T-cell (primary cell): ENCODE results near the gene GLUD1. TPM values are rescaled to one million over a fixed set of nuclear protein-coding genes. Genes with fewer than 3 reads are reported as not detected.
"Not testable (repeated sequence)": the region's sequence is repeated elsewhere in the genome, so short reads cannot be mapped to it uniquely, and the experiment has no call there.

ENCODE experiments used
- ATAC-seq, 4 experiments: fragments of 200-7000 bp in 3 of 4; fragments of 150-1000 bp in 1 of 4; cut with Tn5 transposase; replicated peaks in 1 of 4; 1 replicate in 3 of 4; 2 replicates in 1 of 4; pipeline ENCODE4 v1.10.0; 2021; ENCODE audit warnings: moderate library complexity in 3 of 4, mild to moderate bottlenecking in 2 of 4, moderate number of reproducible peaks in 1 of 4
- CTCF ChIA-PET, 2 donors: fragments of 300-600 bp; sonication (Branson Sonifier 250); formaldehyde crosslinking; loops; one replicate each; lab custom pipeline; 2022; ENCODE audit warnings: antibody characterized with exemption in 2 of 2; lab: Charles Lee
- POLR2A ChIA-PET, 2 donors: fragments of 300-600 bp; sonication (Branson Sonifier 250); formaldehyde crosslinking; loops; one replicate each; lab custom pipeline; 2022; ENCODE audit warnings: antibody characterized with exemption in 2 of 2; lab: Charles Lee
- DNase-seq, 35 experiments: peaks; one replicate each; pipeline versions ENCODE4 v3.0.0 to v3.0.0-alpha.2; 2013 to 2023
- H3K27ac ChIP-seq: one replicate; pipeline ENCODE4 v1.5.1; 2013; ENCODE audit warnings: low read length
- H3K27me3 ChIP-seq, 2 experiments: replicated peaks in 1 of 2; 1 replicate in 1 of 2; 2 replicates in 1 of 2; pipeline versions ENCODE4 v1.6.1 to v1.7.0; 2013; ENCODE audit warnings: low read length in 1 of 2, mixed read lengths in 1 of 2; ENCODE audit not compliant: control insufficient read depth in 2 of 2, insufficient read depth in 2 of 2; ENCODE audit errors: extremely low read depth in 1 of 2
- H3K36me3 ChIP-seq, 2 donors: 1 replicate in 1 of 2; 2 replicates in 1 of 2; pipeline versions ENCODE4 v1.6.1 to v1.7.0; 2013; ENCODE audit warnings: low read length in 1 of 2; ENCODE audit not compliant: control insufficient read depth in 2 of 2, insufficient read depth in 1 of 2; ENCODE audit errors: extremely low read depth in 1 of 2
- H3K4me1 ChIP-seq, 2 experiments: 1 replicate in 1 of 2; 2 replicates in 1 of 2; pipeline versions ENCODE4 v1.6.1 to v1.7.0; 2013; ENCODE audit warnings: low read length in 2 of 2, mixed read lengths in 1 of 2; ENCODE audit not compliant: insufficient read depth in 2 of 2, control insufficient read depth in 1 of 2; ENCODE audit errors: extremely low read depth in 1 of 2
- H3K4me3 ChIP-seq, 2 donors: 1 replicate in 1 of 2; 2 replicates in 1 of 2; pipeline versions ENCODE4 v1.5.1 to v1.7.0; 2013; ENCODE audit warnings: mild to moderate bottlenecking in 2 of 2, low read length in 1 of 2, moderate library complexity in 1 of 2; ENCODE audit not compliant: control insufficient read depth in 1 of 2; ENCODE audit errors: extremely low read depth in 1 of 2
- H3K9me3 ChIP-seq: 2 replicates; pipeline ENCODE4 v1.7.0; 2013
- H3K27ac Mint-ChIP-seq, 2 donors: one replicate each; pipeline ENCODE4 v1.8.0; 2020 to 2021; ENCODE audit warnings: mild to moderate bottlenecking in 2 of 2, mixed read lengths in 2 of 2
- H3K27me3 Mint-ChIP-seq, 2 donors: one replicate each; pipeline ENCODE4 v1.8.0; 2021 to 2022; ENCODE audit warnings: mixed read lengths in 2 of 2
- H3K36me3 Mint-ChIP-seq: one replicate; pipeline ENCODE4 v1.8.0; 2021; ENCODE audit warnings: mixed read lengths
- H3K4me1 Mint-ChIP-seq, 3 donors: one replicate each; pipeline ENCODE4 v1.8.0; 2020 to 2022; ENCODE audit warnings: mixed read lengths in 3 of 3, mild to moderate bottlenecking in 1 of 3
- H3K4me3 Mint-ChIP-seq, 3 donors: one replicate each; pipeline ENCODE4 v1.8.0; 2020 to 2022; ENCODE audit warnings: mild to moderate bottlenecking in 3 of 3, mixed read lengths in 3 of 3, moderate library complexity in 3 of 3
- H3K9me3 Mint-ChIP-seq, 3 donors: one replicate each; pipeline ENCODE4 v1.8.0; 2020 to 2022; ENCODE audit warnings: mixed read lengths in 3 of 3
- WGBS: methylation state at CpG from one replicate; pipeline ENCODE4 v1.1.5; 2013; ENCODE audit warnings: missing lambda C conversion rate; ENCODE audit not compliant: insufficient coverage; 5-methylcytosine and 5-hydroxymethylcytosine counted together
- total RNA-seq, 35 experiments: library from RNA in 6 of 35; stranded (reverse) in 6 of 35; fragments of 120-200 nt in 1 of 35; gene quantifications; one replicate each; pipeline versions ENCODE4 v1.2.1 to v1.2.4 and lab custom pipeline; 2013 to 2026

GLUD1 gene
- total RNA-seq, 5 donors from 2014 or later (not counting 1 experiment from before 2014, with no cell fraction given), result 71.0 to 89.2 (median 82.9) TPM

GRCh38 chr10:87043579-87043978 is 51.1 kb downstream of the GLUD1 start:
- peaks cover 36% of the 10 kb centered on the region for H3K36me3 Mint-ChIP-seq
- DNase-seq, H3K27ac ChIP-seq, H3K9me3 ChIP-seq, H3K4me1 ChIP-seq, H3K9me3 Mint-ChIP-seq, POLR2A ChIA-PET, H3K27me3 ChIP-seq, CTCF ChIA-PET, H3K4me3 ChIP-seq, H3K27ac Mint-ChIP-seq, ATAC-seq, H3K27me3 Mint-ChIP-seq, H3K4me3 Mint-ChIP-seq, H3K4me1 Mint-ChIP-seq: not testable (repeated sequence)
- H3K36me3 ChIP-seq, result peaks cover under 1 to 16% of the 10 kb centered on the region in 2 donors
- 100% methylated on average over 3 of the region's 7 CpGs for WGBS

- Histone ChIP-seq H3K27ac (no peak overlapping the region), H3K27me3 (peaks cover 0 to 4% of the 10 kb centered on the region in 2 experiments), H3K9me3 (no peaks in the 10 kb centered on the region), H3K4me3 (no peak overlapping the region), H3K36me3 (no peaks in the 10 kb centered on the region), H3K4me1 (no peaks in the 10 kb centered on the region)
- ChIA-PET POLR2A (no interaction called here), CTCF (no interaction called here)
- no CpG with 5 or more reads among the region's 2 CpGs for WGBS
- Mint-ChIP-seq H3K9me3 (peaks cover 0 to 7% (median 2%) of the 10 kb centered on the region in 3 donors), H3K4me3 (no peak overlapping the region), H3K4me1 (no peaks in the 10 kb centered on the region), H3K27ac (no peak overlapping the region), H3K27me3 (no peaks in the 10 kb centered on the region), H3K36me3 (peaks cover 17% of the 10 kb centered on the region)
- DNase-seq, result no peak
- ATAC-seq, result no peak
Measured at GRCh38 chr10:87038786-87039185, 55.9 kb downstream of the GLUD1 start.

- Mint-ChIP-seq H3K4me3 (no peak overlapping the region), H3K27me3 (no peaks in the 10 kb centered on the region), H3K4me1 (no peaks in the 10 kb centered on the region), H3K36me3 (peaks cover 16% of the 10 kb centered on the region), H3K9me3 (peaks cover 0 to 7% (median 2%) of the 10 kb centered on the region in 3 donors), H3K27ac (no peak overlapping the region)
- Histone ChIP-seq H3K27ac (no peak overlapping the region), H3K27me3 (peaks cover 0 to 4% of the 10 kb centered on the region in 2 experiments), H3K4me3 (no peak overlapping the region), H3K9me3 (no peaks in the 10 kb centered on the region), H3K4me1 (no peaks in the 10 kb centered on the region), H3K36me3 (no peaks in the 10 kb centered on the region)
- DNase-seq, result no peak
- 92% methylated on average over 3 of the region's 3 CpGs for WGBS
- ATAC-seq, result no peak
- ChIA-PET CTCF (interaction anchor here in 1 of 2 donors (0.6 kb wide), 1 partner anchor 97 kb away, joined by 5 read pairs; no protein-coding TSS in a partner anchor), POLR2A (no interaction called here)
Measured at GRCh38 chr10:87038286-87038717, 56.3 kb downstream of the GLUD1 start.

GRCh38 chr10:87036623-87037022 is 58.0 kb downstream of the GLUD1 start:
- H3K9me3 Mint-ChIP-seq, result peaks cover 0 to 7% (median 2%) of the 10 kb centered on the region in 3 donors
- Histone ChIP-seq H3K9me3 (no peaks in the 10 kb centered on the region), H3K27ac (no peak overlapping the region), H3K4me1 (no peaks in the 10 kb centered on the region), H3K36me3 (no peaks in the 10 kb centered on the region), H3K27me3 (peaks cover 0 to 4% of the 10 kb centered on the region in 2 experiments), H3K4me3 (no peak overlapping the region)
- H3K4me1 Mint-ChIP-seq, result no peaks in the 10 kb centered on the region
- no peaks in the 10 kb centered on the region for H3K27me3 Mint-ChIP-seq
- POLR2A ChIA-PET, result no interaction called here
- no peak overlapping the region for H3K4me3 Mint-ChIP-seq
- no CpG with 5 or more reads among the region's 1 CpG for WGBS
- ATAC-seq (no peak), DNase-seq (no peak)
- CTCF ChIA-PET, result no interaction called here
- peaks cover 8% of the 10 kb centered on the region for H3K36me3 Mint-ChIP-seq
- no peak overlapping the region for H3K27ac Mint-ChIP-seq

- H3K4me1 ChIP-seq, result no peaks in the 10 kb centered on the region
- H3K9me3 Mint-ChIP-seq, result no peaks in the 10 kb centered on the region
- no peaks in the 10 kb centered on the region for H3K36me3 ChIP-seq
Measured at GRCh38 chr10:87030912-87031635, 63.6 kb downstream of the GLUD1 start.

GRCh38 chr10:87030419-87030818 is 64.2 kb downstream of the GLUD1 start:
- H3K27ac Mint-ChIP-seq, H3K9me3 ChIP-seq, H3K4me3 ChIP-seq, DNase-seq, H3K4me1 ChIP-seq, H3K9me3 Mint-ChIP-seq, ATAC-seq, H3K4me1 Mint-ChIP-seq, H3K27ac ChIP-seq, H3K27me3 Mint-ChIP-seq, H3K36me3 ChIP-seq, H3K4me3 Mint-ChIP-seq, H3K36me3 Mint-ChIP-seq, H3K27me3 ChIP-seq: not testable (repeated sequence)
- CTCF ChIA-PET, result interaction anchor here in 1 of 2 donors (0.7 kb wide), 1 partner anchor 349 kb away, joined by 8 read pairs; no protein-coding TSS in a partner anchor
- POLR2A ChIA-PET, result interaction anchor here in 1 of 2 donors (0.7 kb wide), 1 partner anchor 1240 kb away, joined by 11 read pairs; no protein-coding TSS in a partner anchor
- 80% methylated on average over 1 of the region's 1 CpG for WGBS

More at GRCh38 chr10:87030912-87031635, 63.6 kb downstream of the GLUD1 start:
- Histone ChIP-seq H3K4me3 (no peak overlapping the region), H3K9me3 (no peaks in the 10 kb centered on the region), H3K27me3 (no peaks in the 10 kb centered on the region), H3K27ac (no peak overlapping the region)
- no peaks in the 10 kb centered on the region for H3K4me1 Mint-ChIP-seq
- no peak for DNase-seq
- 93% methylated on average over 19 of the region's 28 CpGs for WGBS
- no peaks in the 10 kb centered on the region for H3K36me3 Mint-ChIP-seq
- ATAC-seq, result no peak
- no peak overlapping the region for H3K27ac Mint-ChIP-seq
- CTCF ChIA-PET, result no interaction called here
- H3K27me3 Mint-ChIP-seq, result no peaks in the 10 kb centered on the region
- POLR2A ChIA-PET, result no interaction called here
- H3K4me3 Mint-ChIP-seq, result no peak overlapping the region
